Panc1 (cell line): ENCODE measurements around the gene SORL1. TPM values are rescaled to one million over a fixed set of nuclear protein-coding genes. Genes with fewer than 3 reads are reported as not detected.

Experiments used
- ATAC-seq: fragments of 200-7000 bp; cut with Tn5 transposase; 2 replicates; pipeline ENCODE4 v1.9.1; 2020; ENCODE audit warnings: mild to moderate bottlenecking, moderate library complexity
- BruUV-seq: library from RNA; stranded (reverse); fragments of 400-500 nt; replicated peaks from 2 replicates; lab custom pipeline; 2021; lab: Mats Ljungman, UMichigan
- CTCF ChIA-PET: fragments of 300-600 bp; sonication (Branson Sonifier 250); formaldehyde crosslinking; loops from one replicate; lab custom pipeline; 2022; ENCODE audit warnings: antibody characterized with exemption; lab: Charles Lee
- POLR2A ChIA-PET: fragments of 300-600 bp; sonication (Branson Sonifier 250); formaldehyde crosslinking; loops from one replicate; lab custom pipeline; 2022; ENCODE audit warnings: antibody characterized with exemption; lab: Charles Lee
- DNase-seq: peaks from one replicate; pipeline ENCODE4 v3.0.0-alpha.2; 2010; ENCODE audit warnings: low read depth, low spot score
- H3K27ac ChIP-seq: 2 replicates; pipeline ENCODE4 v1.5.1; 2011; ENCODE audit warnings: mild to moderate bottlenecking, low read length, inconsistent platforms
- H3K27me3 ChIP-seq: fragments of 200-500 bp; sonication (Bioruptor generic); 2 replicates; pipeline ENCODE4 v1.6.0; 2014; ENCODE audit warnings: low read length, inconsistent platforms; ENCODE audit not compliant: control insufficient read depth, insufficient read depth
- H3K36me3 ChIP-seq: fragments of 200-500 bp; sonication (Bioruptor generic); 2 replicates; pipeline ENCODE4 v1.5.1; 2014; ENCODE audit warnings: inconsistent platforms, mild to moderate bottlenecking, low read length, moderate library complexity; ENCODE audit not compliant: control insufficient read depth, insufficient read depth
- H3K4me1 ChIP-seq: 2 replicates; pipeline ENCODE4 v1.5.1; 2011; ENCODE audit warnings: inconsistent platforms, mild to moderate bottlenecking, low read length, moderate library complexity; ENCODE audit not compliant: control insufficient read depth, insufficient read depth
- H3K4me3 ChIP-seq, 2 experiments: 2 replicates each; pipeline ENCODE4 v1.5.1; 2011 to 2012; ENCODE audit warnings: low read depth in 2 of 2, low read length in 2 of 2, mild to moderate bottlenecking in 2 of 2, inconsistent platforms in 1 of 2, moderate library complexity in 1 of 2
- H3K9me3 ChIP-seq: fragments of 200-500 bp; sonication (Bioruptor generic); 2 replicates; pipeline ENCODE4 v1.5.1; 2014; ENCODE audit warnings: low read depth, mild to moderate bottlenecking, inconsistent platforms, low read length, moderate library complexity; ENCODE audit not compliant: control insufficient read depth, insufficient read depth
- CTCF ChIP-seq: fragments of 450-650 bp; IDR thresholded peaks from 2 replicates; pipeline ENCODE4 v1.5.1; 2017; ENCODE audit warnings: mild to moderate bottlenecking
- POLR2AphosphoS5 ChIP-seq: IDR thresholded peaks from 2 replicates; pipeline ENCODE4 v1.6.1; 2012; ENCODE audit warnings: mild to moderate bottlenecking, low read depth, low read length, moderate library complexity
- REST ChIP-seq, 2 experiments: IDR thresholded peaks; 2 replicates each; pipeline ENCODE4 v1.6.1; 2011 to 2012; ENCODE audit warnings: low read depth in 2 of 2, control low read depth in 1 of 2, low read length in 1 of 2, mild to moderate bottlenecking in 1 of 2, moderate library complexity in 1 of 2; ENCODE audit not compliant: insufficient read depth in 1 of 2
- SIN3A ChIP-seq: IDR thresholded peaks from 2 replicates; pipeline ENCODE4 v1.6.1; 2012; ENCODE audit warnings: low read depth, mild to moderate bottlenecking, low read length, moderate library complexity, borderline replicate concordance; ENCODE audit not compliant: insufficient read depth
- TCF7L2 ChIP-seq: IDR thresholded peaks from 2 replicates; pipeline ENCODE4 v1.6.1; 2011; ENCODE audit warnings: mild to moderate bottlenecking, low read depth, low read length, inconsistent platforms
- in situ Hi-C: cut with HindIII; loops from 2 replicates; pipeline ENCODE4 v1.10.0; 2016; ENCODE audit warnings: low sequenced_read_pairs, low pct_unique_long_range_greater_than_20kb
- intact Hi-C: fragments of 100-400 bp; cut with micrococcal nuclease; formaldehyde crosslinking; loops from one replicate; pipeline ENCODE4 v1.10.0; 2022; ENCODE audit not compliant: unreplicated experiment
- total RNA-seq: library from RNA; stranded (reverse); gene quantifications from one replicate; pipeline ENCODE4 v1.2.1, GENCODE V29; 2021; ENCODE audit not compliant: unreplicated experiment

The SORL1 gene
- total RNA-seq, 1 experiment from 2014 or later = 36.3 TPM

GRCh38 chr11:121472312-121472711, 20.2 kb downstream of the SORL1 start:
- H3K4me1 ChIP-seq = peaks cover 9% of the 10 kb centered on the region
- H3K4me3 ChIP-seq = no peak overlapping the region
- intact Hi-C loops = no loop called here
- H3K36me3 ChIP-seq = no peaks in the 10 kb centered on the region
- in situ Hi-C loops = no loop called here
- no peak for TF ChIP-seq REST (IDR thresholded peaks at IDR 0.05; ENCODE audit: insufficient read depth in 1 of 2, low read depth in 2 of 2, low read length in 1 of 2)
- POLR2A ChIA-PET = no interaction called here
- no peaks in the 10 kb centered on the region for H3K9me3 ChIP-seq
- CTCF ChIA-PET = no interaction called here
- ATAC-seq = no peak
- BruUV-seq = no TSS peak
- no peaks in the 10 kb centered on the region for H3K27me3 ChIP-seq
- DNase-seq = no peak
- H3K27ac ChIP-seq = no peak overlapping the region; the same call in 1 of the 2 replicates

- peaks cover under 1% of the 10 kb centered on the region; the same call in 1 of the 2 replicates for H3K4me1 ChIP-seq
- H3K27ac ChIP-seq = no peak overlapping the region
- CTCF ChIA-PET = interaction anchor here (0.7 kb wide), 1 partner anchor 242 kb away, joined by 3 read pairs; no protein-coding TSS in a partner anchor
- in situ Hi-C loops = no loop called here
- intact Hi-C loops = no loop called here
- no peak overlapping the region for H3K4me3 ChIP-seq
- no peaks in the 10 kb centered on the region for H3K36me3 ChIP-seq
- POLR2A ChIA-PET = no interaction called here
- TF ChIP-seq POLR2AphosphoS5 (no peak), TCF7L2 (no peak), CTCF (no peak), REST (IDR thresholded peaks at IDR 0.05; ENCODE audit: insufficient read depth in 1 of 2, low read depth in 2 of 2, low read length in 1 of 2) (no peak), SIN3A (no peak)
- no TSS peak for BruUV-seq
- DNase-seq (no peak), ATAC-seq (no peak)
- no peaks in the 10 kb centered on the region for H3K27me3 ChIP-seq
- H3K9me3 ChIP-seq = no peaks in the 10 kb centered on the region
These were observed 21.1 kb downstream of the SORL1 start for GRCh38 chr11:121473064-121473777.
